Endodermal cell (in vitro differentiated cells): ENCODE data around the gene FAM98C. TPM values are rescaled to one million over a fixed set of nuclear protein-coding genes. Genes with fewer than 3 reads are reported as not detected.

Experiments used
- DNase-seq: peaks from one replicate; pipeline ENCODE4 v3.0.0-alpha.2; 2017
- H3K27ac ChIP-seq: 2 replicates; pipeline ENCODE4 v1.5.1; 2013; ENCODE audit warnings: mild to moderate bottlenecking, low read depth, low read length, moderate library complexity
- H3K27me3 ChIP-seq: 2 replicates; pipeline ENCODE4 v1.6.1; 2013; ENCODE audit warnings: mild to moderate bottlenecking, low read length, moderate library complexity; ENCODE audit not compliant: insufficient read depth, control insufficient read depth, poor library complexity, severe bottlenecking
- H3K36me3 ChIP-seq: 2 replicates; pipeline ENCODE4 v1.7.0; 2013; ENCODE audit warnings: mild to moderate bottlenecking, low read length, moderate library complexity; ENCODE audit not compliant: control insufficient read depth, insufficient read depth
- H3K4me1 ChIP-seq: one replicate; pipeline ENCODE4 v1.7.0; 2013; ENCODE audit warnings: low read length; ENCODE audit not compliant: control insufficient read depth, insufficient read depth
- H3K4me3 ChIP-seq: 2 replicates; pipeline ENCODE4 v1.5.1; 2013; ENCODE audit warnings: mild to moderate bottlenecking, low read length, moderate library complexity
- H3K9ac ChIP-seq: 2 replicates; pipeline ENCODE4 v1.6.1; 2013; ENCODE audit warnings: mild to moderate bottlenecking, low read length, moderate library complexity; ENCODE audit not compliant: poor library complexity, severe bottlenecking; ENCODE audit errors: extremely low read depth
- H3K9me3 ChIP-seq: 2 replicates; pipeline ENCODE4 v1.6.1; 2013; ENCODE audit warnings: mild to moderate bottlenecking, low read length, moderate library complexity; ENCODE audit not compliant: control insufficient read depth
- H3K27ac Mint-ChIP-seq: 2 replicates; pipeline ENCODE4 v1.8.0; 2020; ENCODE audit warnings: mixed read lengths
- H3K27me3 Mint-ChIP-seq: 2 replicates; pipeline ENCODE4 v1.8.0; 2021; ENCODE audit warnings: mild to moderate bottlenecking, mixed read lengths; ENCODE audit not compliant: insufficient read depth
- H3K36me3 Mint-ChIP-seq: 2 replicates; pipeline ENCODE4 v1.8.0; 2020; ENCODE audit warnings: low read depth, mixed read lengths
- H3K4me1 Mint-ChIP-seq: 2 replicates; pipeline ENCODE4 v1.8.0; 2020; ENCODE audit warnings: mixed read lengths
- H3K4me3 Mint-ChIP-seq: 2 replicates; pipeline ENCODE4 v1.8.0; 2020; ENCODE audit warnings: mild to moderate bottlenecking, moderate library complexity, mixed read lengths
- H3K9me3 Mint-ChIP-seq: 2 replicates; pipeline ENCODE4 v1.8.0; 2020; ENCODE audit warnings: mild to moderate bottlenecking, mixed read lengths
- WGBS, 2 experiments: methylation state at CpG; one replicate each; pipeline versions ENCODE4 v1.1.5 to v1.1.7; 2013; ENCODE audit warnings: missing lambda C conversion rate in 2 of 2, mixed read lengths in 1 of 2; ENCODE audit not compliant: insufficient coverage in 1 of 2, insufficient read length in 1 of 2; 5-methylcytosine and 5-hydroxymethylcytosine counted together
- total RNA-seq, 2 donors: library from RNA; stranded (reverse); fragmentation: NEBNext Ultra II Directional in 1 of 2; extraction: Animal tissue kit (Norgen Biotek cat#: 25700) in 1 of 2; gene quantifications; 2 replicates in 1 of 2; 3 replicates in 1 of 2; pipeline ENCODE4 v1.2.1, GENCODE V29; 2021
- TF ChIP-seq, protein P1 (sequence below): fragments of 200-600 bp; sonication (generic); conservative IDR thresholded peaks from 2 replicates; pipeline ENCODE4 v1.5.0; 2021; ENCODE audit warnings: antibody characterized with exemption, mild to moderate bottlenecking

The FAM98C gene
- total RNA-seq, 2 donors from 2014 or later: 8.6 to 13.7 TPM

- H3K36me3 Mint-ChIP-seq: no peaks in the 10 kb centered on the region
- H3K27me3 Mint-ChIP-seq: peaks cover 36% of the 10 kb centered on the region
- Histone ChIP-seq H3K9me3 (no peaks in the 10 kb centered on the region), H3K27ac (no peak overlapping the region), H3K27me3 (peaks cover 33% of the 10 kb centered on the region), H3K4me1 (no peaks in the 10 kb centered on the region), H3K4me3 (no peak overlapping the region), H3K9ac (no peak overlapping the region), H3K36me3 (no peaks in the 10 kb centered on the region)
- no peak for DNase-seq
- 89 to 97% methylated on average over 5 to 9 of the region's 9 CpGs for WGBS, 2 experiments
- TF ChIP-seq, protein P1, sequence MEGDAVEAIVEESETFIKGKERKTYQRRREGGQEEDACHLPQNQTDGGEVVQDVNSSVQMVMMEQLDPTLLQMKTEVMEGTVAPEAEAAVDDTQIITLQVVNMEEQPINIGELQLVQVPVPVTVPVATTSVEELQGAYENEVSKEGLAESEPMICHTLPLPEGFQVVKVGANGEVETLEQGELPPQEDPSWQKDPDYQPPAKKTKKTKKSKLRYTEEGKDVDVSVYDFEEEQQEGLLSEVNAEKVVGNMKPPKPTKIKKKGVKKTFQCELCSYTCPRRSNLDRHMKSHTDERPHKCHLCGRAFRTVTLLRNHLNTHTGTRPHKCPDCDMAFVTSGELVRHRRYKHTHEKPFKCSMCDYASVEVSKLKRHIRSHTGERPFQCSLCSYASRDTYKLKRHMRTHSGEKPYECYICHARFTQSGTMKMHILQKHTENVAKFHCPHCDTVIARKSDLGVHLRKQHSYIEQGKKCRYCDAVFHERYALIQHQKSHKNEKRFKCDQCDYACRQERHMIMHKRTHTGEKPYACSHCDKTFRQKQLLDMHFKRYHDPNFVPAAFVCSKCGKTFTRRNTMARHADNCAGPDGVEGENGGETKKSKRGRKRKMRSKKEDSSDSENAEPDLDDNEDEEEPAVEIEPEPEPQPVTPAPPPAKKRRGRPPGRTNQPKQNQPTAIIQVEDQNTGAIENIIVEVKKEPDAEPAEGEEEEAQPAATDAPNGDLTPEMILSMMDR: no peak
- H3K9me3 Mint-ChIP-seq: no peaks in the 10 kb centered on the region
- peaks cover 9% of the 10 kb centered on the region for H3K4me1 Mint-ChIP-seq
- H3K27ac Mint-ChIP-seq: no peak overlapping the region
- no peak overlapping the region for H3K4me3 Mint-ChIP-seq
These were observed 18.0 kb downstream of the FAM98C start for GRCh38 chr19:38420935-38421334.

- H3K9me3 Mint-ChIP-seq: no peaks in the 10 kb centered on the region
- H3K27ac ChIP-seq: no peak overlapping the region
- H3K4me1 ChIP-seq: no peaks in the 10 kb centered on the region
- H3K9me3 ChIP-seq: no peaks in the 10 kb centered on the region
- H3K27me3 ChIP-seq: peaks cover 33% of the 10 kb centered on the region
- DNase-seq: no peak
- peaks cover 9% of the 10 kb centered on the region for H3K4me1 Mint-ChIP-seq
- no peak overlapping the region for H3K4me3 ChIP-seq
- no peak overlapping the region for H3K4me3 Mint-ChIP-seq
- H3K36me3 Mint-ChIP-seq: no peaks in the 10 kb centered on the region
- H3K27ac Mint-ChIP-seq: no peak overlapping the region
- no peaks in the 10 kb centered on the region for H3K36me3 ChIP-seq
- H3K27me3 Mint-ChIP-seq: peaks cover 36% of the 10 kb centered on the region
- no peak overlapping the region for H3K9ac ChIP-seq
- TF ChIP-seq, protein P1: no peak
- WGBS, 2 experiments: 89% methylated on average over 4 to 14 of the region's 14 CpGs
These were observed 19.0 kb downstream of the FAM98C start for GRCh38 chr19:38421856-38422255.

DNA sequence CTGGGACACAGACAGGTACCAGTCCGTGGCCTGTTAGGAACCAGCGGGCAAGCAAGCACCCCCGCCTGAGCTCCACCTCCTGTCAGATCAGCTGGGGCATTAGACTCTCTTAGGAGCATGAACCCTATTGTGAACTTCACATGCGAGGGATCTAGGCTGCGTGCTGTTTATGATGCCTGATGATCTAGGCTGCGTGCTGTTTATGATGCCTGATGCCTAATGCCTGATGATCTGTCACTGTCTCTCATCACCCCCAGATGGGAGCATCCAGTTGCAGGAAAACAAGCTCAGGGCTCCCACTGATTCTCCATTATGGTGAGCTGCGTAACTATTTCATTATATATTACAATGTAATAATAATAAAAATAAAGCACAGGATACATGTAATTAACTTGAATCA is 19.5 kb downstream of the FAM98C start:
- Mint-ChIP-seq H3K27me3 (peaks cover 34% of the 10 kb centered on the region), H3K9me3 (no peaks in the 10 kb centered on the region), H3K36me3 (no peaks in the 10 kb centered on the region), H3K27ac (no peak overlapping the region), H3K4me1 (peaks cover 6% of the 10 kb centered on the region), H3K4me3 (no peak overlapping the region)
- Histone ChIP-seq H3K4me3 (no peak overlapping the region), H3K9me3 (no peaks in the 10 kb centered on the region), H3K36me3 (no peaks in the 10 kb centered on the region), H3K4me1 (no peaks in the 10 kb centered on the region), H3K27ac (no peak overlapping the region), H3K9ac (no peak overlapping the region), H3K27me3 (peaks cover 28% of the 10 kb centered on the region)
- 92 to 100% methylated on average over 4 to 6 of the region's 7 CpGs for WGBS, 2 experiments
- DNase-seq: no peak
- TF ChIP-seq, protein P1: no peak
